Erythroblast (primary cell): Measurements from ENCODE around the gene ISM2.

ENCODE experiments used
- GATA1 ChIP-seq: IDR thresholded peaks from 2 replicates; pipeline ENCODE4 v1.6.1; 2011; ENCODE audit warnings: low read depth, mild to moderate bottlenecking, control low read depth, low read length, moderate library complexity
- POLR2A ChIP-seq: IDR thresholded peaks from 2 replicates; pipeline ENCODE4 v1.6.1; 2011; ENCODE audit warnings: mild to moderate bottlenecking, low read length

- no peak for TF ChIP-seq POLR2A
- TF ChIP-seq GATA1: no peak
Observed at GRCh38 chr14:77508249-77508648, 9.6 kb upstream of the ISM2 start.
